HEK293T (cell line): ENCODE results near the gene SMC1B.
A peak's percentile ranks its signal among the peaks of the same experiment; 100 is the strongest.
"Not testable (repeated sequence)": the region's sequence is repeated elsewhere in the genome, so short reads cannot be mapped to it uniquely, and the experiment has no call there.

Experiments
- CTCF ChIA-PET: fragments of 350-600 bp; formaldehyde crosslinking; extraction: SDS; loops from one replicate; lab custom pipeline; 2021; ENCODE audit warnings: antibody characterized with exemption, inconsistent platforms; lab: Yijun Ruan, JAX
- POLR2A ChIA-PET: fragments of 350-600 bp; formaldehyde crosslinking; extraction: SDS; loops from one replicate; lab custom pipeline; 2020; ENCODE audit warnings: antibody characterized with exemption, inconsistent platforms; lab: Yijun Ruan, JAX
- DNase-seq: peaks from one replicate; pipeline ENCODE4 v3.0.0; 2012; ENCODE audit warnings: mixed read lengths; ENCODE audit errors: extremely low spot score
- ARNT ChIP-seq: fragments of 450-650 bp; IDR thresholded peaks from 2 replicates; pipeline ENCODE4 v1.6.1; 2017; ENCODE audit warnings: mild to moderate bottlenecking
- BHLHE40 ChIP-seq: fragments of 450-650 bp; IDR thresholded peaks from 2 replicates; pipeline ENCODE4 v1.6.1; 2016; ENCODE audit warnings: mild to moderate bottlenecking, moderate library complexity, borderline replicate concordance
- CTBP1 ChIP-seq: fragments of 450-650 bp; IDR thresholded peaks from 2 replicates; pipeline ENCODE4 v1.6.1; 2016; ENCODE audit warnings: borderline replicate concordance
- ELF4 ChIP-seq: fragments of 450-650 bp; IDR thresholded peaks from 2 replicates; pipeline ENCODE4 v1.6.1; 2017; ENCODE audit warnings: antibody characterized with exemption
- FOXA1 ChIP-seq: fragments of 450-650 bp; IDR thresholded peaks from 2 replicates; pipeline ENCODE4 v1.6.1; 2016; ENCODE audit warnings: mild to moderate bottlenecking
- FOXK2 ChIP-seq: fragments of 450-650 bp; IDR thresholded peaks from 2 replicates; pipeline ENCODE4 v1.6.1; 2016; ENCODE audit warnings: mild to moderate bottlenecking
- FOXM1 ChIP-seq: fragments of 450-650 bp; IDR thresholded peaks from 2 replicates; pipeline ENCODE4 v1.6.1; 2017; ENCODE audit warnings: mild to moderate bottlenecking, borderline replicate concordance
- HDGF ChIP-seq: fragments of 450-650 bp; IDR thresholded peaks from 2 replicates; pipeline ENCODE4 v1.6.1; 2017; ENCODE audit warnings: antibody characterized with exemption, borderline replicate concordance
- L3MBTL2 ChIP-seq: fragments of 450-650 bp; conservative IDR thresholded peaks from 2 replicates; pipeline ENCODE4 v1.6.1; 2016; ENCODE audit warnings: mild to moderate bottlenecking
- LEF1 ChIP-seq: fragments of 450-650 bp; IDR thresholded peaks from 2 replicates; pipeline ENCODE4 v1.6.1; 2017; ENCODE audit warnings: mild to moderate bottlenecking, borderline replicate concordance
- NFRKB ChIP-seq: fragments of 450-650 bp; IDR thresholded peaks from 2 replicates; pipeline ENCODE4 v1.6.1; 2016; ENCODE audit warnings: mild to moderate bottlenecking, moderate library complexity
- PKNOX1 ChIP-seq: fragments of 450-650 bp; IDR thresholded peaks from 2 replicates; pipeline ENCODE4 v1.6.1; 2016
- SP1 ChIP-seq: fragments of 450-650 bp; IDR thresholded peaks from 2 replicates; pipeline ENCODE4 v1.6.1; 2017
- SUZ12 ChIP-seq: fragments of 450-650 bp; IDR thresholded peaks from 2 replicates; pipeline ENCODE4 v1.6.1; 2016; ENCODE audit warnings: mild to moderate bottlenecking
- TARDBP ChIP-seq: fragments of 450-650 bp; IDR thresholded peaks from 2 replicates; pipeline ENCODE4 v1.6.1; 2016
- ZNF384 ChIP-seq: fragments of 450-650 bp; IDR thresholded peaks from 2 replicates; pipeline ENCODE4 v1.6.1; 2016

Gene SMC1B

GRCh38 chr22:45358127-45358526 is 55.3 kb downstream of the SMC1B start:
- no peak for TF ChIP-seq SP1
- TF ChIP-seq ARNT: no peak
- CTCF ChIA-PET: no interaction called here
- no peak for DNase-seq
- POLR2A ChIA-PET: no interaction called here

- POLR2A ChIA-PET: no interaction called here
- TF ChIP-seq NFRKB (no peak), CTBP1 (no peak)
- CTCF ChIA-PET: no interaction called here
- no peak for DNase-seq
Measured at GRCh38 chr22:45357490-45357889, 55.9 kb downstream of the SMC1B start.

- CTCF ChIA-PET: no interaction called here
- POLR2A ChIA-PET: no interaction called here
- TF ChIP-seq SUZ12 (no peak), HDGF (no peak), LEF1 (no peak), CTBP1 (no peak), FOXA1 (no peak), PKNOX1 (no peak), ARNT (no peak)
- no peak for DNase-seq
Measured at GRCh38 chr22:45353786-45354185, 59.6 kb downstream of the SMC1B start.

- DNase-seq, CTCF ChIA-PET, POLR2A ChIA-PET: not testable (repeated sequence)
Measured at GRCh38 chr22:45352757-45353156, 60.6 kb downstream of the SMC1B start.

- TF ChIP-seq FOXK2 (no peak), L3MBTL2 (no peak), NFRKB (no peak)
- ChIA-PET CTCF (no interaction called here), POLR2A (no interaction called here)
- no peak for DNase-seq
Measured at GRCh38 chr22:45351956-45352355, 61.4 kb downstream of the SMC1B start.

- CTCF ChIA-PET: no interaction called here
- no peak for TF ChIP-seq NFRKB
- TF ChIP-seq FOXM1: no peak
- no peak for TF ChIP-seq ZNF384
- no peak for TF ChIP-seq FOXA1
- no peak for TF ChIP-seq HDGF
- TF ChIP-seq ELF4: no peak
- TF ChIP-seq L3MBTL2: no peak
- no peak for TF ChIP-seq SP1
- no peak for TF ChIP-seq ARNT
- no peak for TF ChIP-seq BHLHE40
- no peak for TF ChIP-seq PKNOX1
- TF ChIP-seq TARDBP: no peak
- no peak for TF ChIP-seq SUZ12
- TF ChIP-seq FOXK2: no peak
- no peak for TF ChIP-seq LEF1
- TF ChIP-seq CTBP1: no peak
- no peak for DNase-seq
- POLR2A ChIA-PET: no interaction called here
Measured at GRCh38 chr22:45349916-45350315, 63.5 kb downstream of the SMC1B start.

- no peak for TF ChIP-seq SP1
- no peak for TF ChIP-seq TARDBP
- peak; percentile 69 for DNase-seq
- ChIA-PET POLR2A (no interaction called here), CTCF (interaction anchor here (0.7 kb wide), 1 partner anchor 10 kb away, joined by 3 read pairs; no protein-coding TSS in a partner anchor)
Measured at GRCh38 chr22:45344334-45344733, 69.1 kb downstream of the SMC1B start.

- ChIA-PET POLR2A (no interaction called here), CTCF (interaction anchor here (0.6 kb wide), 1 partner anchor 17 kb away, joined by 3 read pairs; no protein-coding TSS in a partner anchor)
- no peak for DNase-seq
- TF ChIP-seq ELF4: no peak
Measured at GRCh38 chr22:45343143-45343542, 70.3 kb downstream of the SMC1B start.

GRCh38 chr22:45341498-45341897 is 71.9 kb downstream of the SMC1B start:
- POLR2A ChIA-PET: no interaction called here
- TF ChIP-seq FOXA1 (no peak), BHLHE40 (no peak), TARDBP (no peak), CTBP1 (no peak), FOXM1 (no peak), SP1 (no peak), LEF1 (no peak), ARNT (no peak), ZNF384 (no peak), HDGF (no peak), SUZ12 (no peak), NFRKB (no peak), FOXK2 (no peak), L3MBTL2 (no peak), PKNOX1 (no peak), ELF4 (no peak)
- CTCF ChIA-PET: no interaction called here
- no peak for DNase-seq
